H9 (cell line): ENCODE measurements around the gene ALOX15B. TPM values are rescaled to one million over a fixed set of nuclear protein-coding genes. Genes with fewer than 3 reads are reported as not detected.
"Not testable (repeated sequence)": the region's sequence is repeated elsewhere in the genome, so short reads cannot be mapped to it uniquely, and the experiment has no call there.

ENCODE experiments used
- DNase-seq: peaks from one replicate; pipeline ENCODE4 v3.0.0-alpha.2; 2017
- H2AFZ ChIP-seq: one replicate; pipeline ENCODE4 v1.6.1; 2013; ENCODE audit warnings: mild to moderate bottlenecking, low read length, control low read depth, moderate library complexity
- H2AK5ac ChIP-seq: 2 replicates; pipeline ENCODE4 v1.6.1; 2013; ENCODE audit warnings: low read length, control low read depth, mixed read lengths; ENCODE audit not compliant: insufficient read length
- H2BK120ac ChIP-seq: one replicate; pipeline ENCODE4 v1.6.1; 2013; ENCODE audit warnings: low read depth, mild to moderate bottlenecking, low read length, control low read depth, inconsistent platforms; ENCODE audit not compliant: poor library complexity, severe bottlenecking
- H2BK12ac ChIP-seq: 2 replicates; pipeline ENCODE4 v1.6.1; 2013; ENCODE audit warnings: low read length, control low read depth, mixed read lengths, low read depth; ENCODE audit not compliant: insufficient read length
- H2BK15ac ChIP-seq: 2 replicates; pipeline ENCODE4 v1.6.1; 2013; ENCODE audit warnings: low read depth, low read length, control low read depth
- H2BK20ac ChIP-seq: one replicate; pipeline ENCODE4 v1.6.1; 2013; ENCODE audit warnings: low read depth, mild to moderate bottlenecking, low read length, control low read depth, inconsistent platforms; ENCODE audit not compliant: poor library complexity, severe bottlenecking
- H2BK5ac ChIP-seq: 2 replicates; pipeline ENCODE4 v1.6.1; 2013; ENCODE audit warnings: low read length, control low read depth, mixed read lengths; ENCODE audit not compliant: insufficient read length
- H3K14ac ChIP-seq: 2 replicates; pipeline ENCODE4 v1.6.1; 2013; ENCODE audit warnings: low read length, control low read depth; ENCODE audit not compliant: insufficient read depth
- H3K18ac ChIP-seq: 2 replicates; pipeline ENCODE4 v1.6.1; 2013; ENCODE audit warnings: low read depth, mild to moderate bottlenecking, mixed read lengths, low read length, control low read depth; ENCODE audit not compliant: insufficient read length
- H3K23ac ChIP-seq: 2 replicates; pipeline ENCODE4 v1.6.1; 2013; ENCODE audit warnings: low read length, control low read depth, mixed read lengths, low read depth; ENCODE audit not compliant: insufficient read length
- H3K23me2 ChIP-seq: 2 replicates; pipeline ENCODE4 v1.6.1; 2013; ENCODE audit warnings: low read depth, mild to moderate bottlenecking, mixed read lengths, low read length, control low read depth; ENCODE audit not compliant: insufficient read length, poor library complexity, severe bottlenecking
- H3K27ac ChIP-seq: 2 replicates; pipeline ENCODE4 v1.5.1; 2013; ENCODE audit warnings: low read length, control low read depth, mixed read lengths, low read depth; ENCODE audit not compliant: insufficient read length
- H3K27me3 ChIP-seq: 2 replicates; pipeline ENCODE4 v1.6.1; 2013; ENCODE audit warnings: low read length, control low read depth, inconsistent platforms; ENCODE audit not compliant: insufficient read depth
- H3K4ac ChIP-seq: 2 replicates; pipeline ENCODE4 v1.6.1; 2013; ENCODE audit warnings: low read depth, mild to moderate bottlenecking, control low read depth, inconsistent platforms, low read length, moderate library complexity
- H3K4me1 ChIP-seq: 2 replicates; pipeline ENCODE4 v1.6.1; 2013; ENCODE audit warnings: low read length, control low read depth, inconsistent platforms; ENCODE audit not compliant: insufficient read depth
- H3K4me2 ChIP-seq: 2 replicates; pipeline ENCODE4 v1.6.1; 2013; ENCODE audit warnings: low read length, control low read depth, mixed read lengths; ENCODE audit not compliant: insufficient read length, insufficient read depth
- H3K56ac ChIP-seq: 2 replicates; pipeline ENCODE4 v1.6.1; 2013; ENCODE audit warnings: low read depth, mild to moderate bottlenecking, mixed read lengths, low read length, control low read depth; ENCODE audit not compliant: insufficient read length
- H3K79me1 ChIP-seq: 2 replicates; pipeline ENCODE4 v1.6.1; 2013; ENCODE audit warnings: low read depth, mild to moderate bottlenecking, moderate library complexity, low read length, control low read depth, inconsistent platforms; ENCODE audit not compliant: insufficient read depth, poor library complexity, severe bottlenecking
- H3K79me2 ChIP-seq: 2 replicates; pipeline ENCODE4 v1.6.1; 2013; ENCODE audit warnings: low read length, control low read depth, inconsistent platforms; ENCODE audit not compliant: insufficient read depth
- H3K9ac ChIP-seq: 2 replicates; pipeline ENCODE4 v1.6.1; 2013; ENCODE audit warnings: low read length, control low read depth, mixed read lengths; ENCODE audit not compliant: insufficient read length; ENCODE audit errors: extremely low read depth
- H3K9me3 ChIP-seq: one replicate; pipeline ENCODE4 v1.6.1; 2013; ENCODE audit warnings: low read depth, low read length, inconsistent platforms; ENCODE audit not compliant: control insufficient read depth
- H3T11ph ChIP-seq: one replicate; pipeline ENCODE4 v1.6.1; 2013; ENCODE audit warnings: mild to moderate bottlenecking, low read length, control low read depth, inconsistent platforms
- H4K20me1 ChIP-seq: one replicate; pipeline ENCODE4 v1.6.1; 2013; ENCODE audit not compliant: control insufficient read depth, insufficient read length, insufficient read depth
- H4K5ac ChIP-seq: 2 replicates; pipeline ENCODE4 v1.6.1; 2013; ENCODE audit warnings: low read depth, mild to moderate bottlenecking, mixed read lengths, low read length, control low read depth; ENCODE audit not compliant: insufficient read length
- H4K8ac ChIP-seq: replicated peaks from 2 replicates; pipeline ENCODE4 v1.6.1; 2013; ENCODE audit warnings: low read length, control low read depth, mixed read lengths, low read depth; ENCODE audit not compliant: insufficient read length
- H4K91ac ChIP-seq: 2 replicates; pipeline ENCODE4 v1.6.1; 2013; ENCODE audit warnings: low read depth, mild to moderate bottlenecking, moderate library complexity, mixed read lengths, low read length, control low read depth; ENCODE audit not compliant: insufficient read length
- H3K27ac Mint-ChIP-seq, 3 experiments: 2 replicates in 2 of 3; 3 replicates in 1 of 3; pipeline ENCODE4 v1.8.0; 2020 to 2021; ENCODE audit warnings: mixed read lengths in 3 of 3, mild to moderate bottlenecking in 1 of 3, moderate library complexity in 1 of 3
- H3K27me3 Mint-ChIP-seq: 2 replicates; pipeline ENCODE4 v1.8.0; 2021; ENCODE audit warnings: low read depth, mild to moderate bottlenecking, moderate library complexity, mixed read lengths
- H3K36me3 Mint-ChIP-seq, 3 experiments: 2 replicates in 2 of 3; 3 replicates in 1 of 3; pipeline ENCODE4 v1.8.0; 2020 to 2021; ENCODE audit warnings: low read depth in 3 of 3, mixed read lengths in 3 of 3; ENCODE audit not compliant: insufficient read depth in 1 of 3
- H3K4me1 Mint-ChIP-seq, 2 experiments: 2 replicates each; pipeline ENCODE4 v1.8.0; 2020; ENCODE audit warnings: mixed read lengths in 2 of 2
- H3K4me3 Mint-ChIP-seq, 2 experiments: 2 replicates in 1 of 2; 3 replicates in 1 of 2; pipeline ENCODE4 v1.8.0; 2020 to 2021; ENCODE audit warnings: mild to moderate bottlenecking in 2 of 2, mixed read lengths in 2 of 2, moderate library complexity in 1 of 2
- H3K9me3 Mint-ChIP-seq, 2 experiments: 2 replicates in 1 of 2; 3 replicates in 1 of 2; pipeline ENCODE4 v1.8.0; 2020; ENCODE audit warnings: mild to moderate bottlenecking in 2 of 2, mixed read lengths in 2 of 2, moderate library complexity in 1 of 2
- CTCF ChIP-seq: fragments of 200-600 bp; sonication (generic); conservative IDR thresholded peaks from 3 replicates; pipeline ENCODE4 v1.8.0; 2021; ENCODE audit warnings: antibody characterized with exemption, mild to moderate bottlenecking
- WGBS: extraction: QIAGEN DNeasy Blood & Tissue Kit; methylation state at CpG from one replicate; pipeline ENCODE4 v1.1.7; 2013; ENCODE audit warnings: missing lambda C conversion rate, low lambda C conversion rate, mixed read lengths; ENCODE audit not compliant: insufficient read length; ENCODE audit errors: extremely low coverage; 5-methylcytosine and 5-hydroxymethylcytosine counted together
- total RNA-seq: library from RNA; stranded (reverse); gene quantifications from 2 replicates; pipeline ENCODE4 v1.2.1, GENCODE V29; 2021

ALOX15B gene
- total RNA-seq, 1 experiment from 2014 or later: not detected

GRCh38 chr17:8022360-8023003, 16.4 kb upstream of the ALOX15B start:
- H4K20me1 ChIP-seq: no peaks in the 10 kb centered on the region

GRCh38 chr17:8024161-8024560, 14.7 kb upstream of the ALOX15B start:
- not testable (repeated sequence) for H3K79me2 ChIP-seq, H2BK12ac ChIP-seq, H3K56ac ChIP-seq, H3K4me3 Mint-ChIP-seq, H4K5ac ChIP-seq, H2BK15ac ChIP-seq, H3K4me1 ChIP-seq, H4K8ac ChIP-seq, H3K14ac ChIP-seq, H3K36me3 Mint-ChIP-seq, H3K4me1 Mint-ChIP-seq, H2BK20ac ChIP-seq, H3K18ac ChIP-seq, H4K91ac ChIP-seq, H2BK5ac ChIP-seq, H2BK120ac ChIP-seq, H3K23ac ChIP-seq, H3K79me1 ChIP-seq, H2AFZ ChIP-seq, H3K27me3 ChIP-seq, H3K4ac ChIP-seq, H4K20me1 ChIP-seq, H3K9me3 ChIP-seq, H3K23me2 ChIP-seq, H3K9me3 Mint-ChIP-seq, H3K9ac ChIP-seq, DNase-seq, H3K4me2 ChIP-seq, H2AK5ac ChIP-seq, H3K27ac ChIP-seq, H3K27ac Mint-ChIP-seq, H3T11ph ChIP-seq
- no CpG with 5 or more reads among the region's 6 CpGs for WGBS
- peaks cover 18% of the 10 kb centered on the region for H3K27me3 Mint-ChIP-seq

More at GRCh38 chr17:8022360-8023003, 16.4 kb upstream of the ALOX15B start:
- peak overlapping the region in 1 of 3 experiments; percentile 9; a peak in 1 of 7 replicates for H3K27ac Mint-ChIP-seq
- Histone ChIP-seq H2AK5ac (no peak overlapping the region), H3K27me3 (no peaks in the 10 kb centered on the region), H3K79me2 (no peaks in the 10 kb centered on the region), H3K23me2 (no peaks in the 10 kb centered on the region), H3K18ac (no peak overlapping the region), H3K4me2 (no peak overlapping the region), H3K23ac (no peak overlapping the region), H4K8ac (no peak overlapping the region), H2BK120ac (no peak overlapping the region), H2BK15ac (no peak overlapping the region), H2BK20ac (no peak overlapping the region), H3K79me1 (no peaks in the 10 kb centered on the region), H3K27ac (no peak overlapping the region), H4K91ac (no peak overlapping the region), H2BK5ac (no peak overlapping the region), H3K56ac (no peak overlapping the region), H4K5ac (no peak overlapping the region), H3K14ac (no peak overlapping the region), H3K9me3 (no peaks in the 10 kb centered on the region), H3K9ac (no peak overlapping the region), H3K4me1 (no peaks in the 10 kb centered on the region), H3T11ph (no peak overlapping the region), H3K4ac (no peak overlapping the region), H2AFZ (no peak overlapping the region), H2BK12ac (no peak overlapping the region)
- H3K4me3 Mint-ChIP-seq: no peak overlapping the region
- no peaks in the 10 kb centered on the region; a peak in 1 of 5 replicates for H3K9me3 Mint-ChIP-seq
- TF ChIP-seq CTCF: no peak
- H3K27me3 Mint-ChIP-seq: peaks cover 8% of the 10 kb centered on the region
- WGBS: no CpG with 5 or more reads among the region's 4 CpGs
- DNase-seq: no peak
- H3K36me3 Mint-ChIP-seq: no peaks in the 10 kb centered on the region
- peaks cover 12 to 14% of the 10 kb centered on the region in 2 experiments for H3K4me1 Mint-ChIP-seq
